GM12878 (cell line): ENCODE results near the gene ENOX1. TPM values are rescaled to one million over a fixed set of nuclear protein-coding genes. Genes with fewer than 3 reads are reported as not detected.

Experiments used
- ATAC-seq: fragments of 200-7000 bp; cut with Tn5 transposase; 3 replicates; pipeline ENCODE4 v1.9.1; 2020; ENCODE audit warnings: mild to moderate bottlenecking, moderate library complexity
- BruUV-seq: library from RNA; stranded (reverse); fragments of 400-500 nt; replicated peaks from 2 replicates; lab custom pipeline; 2021; lab: Mats Ljungman, UMichigan
- CTCF ChIA-PET: fragments of 300-600 bp; sonication (Branson Sonifier 250); formaldehyde crosslinking; extraction: SDS; loops from one replicate; lab custom pipeline; 2021; ENCODE audit warnings: inconsistent platforms; lab: Yijun Ruan, JAX
- POLR2A ChIA-PET: fragments of 350-600 bp; formaldehyde crosslinking; extraction: SDS; loops from one replicate; lab custom pipeline; 2021; ENCODE audit warnings: inconsistent platforms; lab: Charles Lee
- RAD21 ChIA-PET: fragments of 300-600 bp; sonication (Branson Sonifier 250); formaldehyde crosslinking; loops from one replicate; lab custom pipeline; 2023; ENCODE audit warnings: antibody characterized with exemption; ENCODE audit not compliant: unreplicated experiment; lab: Charles Lee
- SMC1A ChIA-PET: fragments of 300-600 bp; sonication (Branson Sonifier 250); formaldehyde crosslinking; loops from one replicate; lab custom pipeline; 2023; ENCODE audit not compliant: unreplicated experiment, uncharacterized antibody; lab: Charles Lee
- DNase-seq: peaks from one replicate; pipeline ENCODE4 v3.0.0-alpha.2; 2011; ENCODE audit warnings: low read depth, low spot score
- FAIRE-seq: peaks from 3 replicates; lab custom pipeline; 2011; peaks lifted over from hg19 to GRCh38; lab: Jason Lieb, UNC
- H2AFZ ChIP-seq: 2 replicates; pipeline ENCODE4 v1.6.0; 2011; ENCODE audit warnings: low read depth, low read length, control low read depth; ENCODE audit not compliant: control insufficient read depth
- H3K27ac ChIP-seq: 2 replicates; pipeline ENCODE4 v1.5.1; 2011; ENCODE audit warnings: control low read depth; ENCODE audit not compliant: control insufficient read depth, insufficient read depth
- H3K27me3 ChIP-seq, 2 experiments: replicated peaks in 1 of 2; 2 replicates each; pipeline versions ENCODE4 v1.6.0 to v1.6.1; 2011; ENCODE audit warnings: low read length in 1 of 2; ENCODE audit not compliant: control insufficient read depth in 2 of 2, insufficient read depth in 2 of 2
- H3K36me3 ChIP-seq, 2 experiments: 2 replicates each; pipeline ENCODE4 v1.5.1; 2011; ENCODE audit warnings: low read length in 1 of 2; ENCODE audit not compliant: control insufficient read depth in 2 of 2, insufficient read depth in 2 of 2
- H3K4me1 ChIP-seq: 2 replicates; pipeline ENCODE4 v1.6.1; 2011; ENCODE audit warnings: mild to moderate bottlenecking, low read length, moderate library complexity, mixed read lengths; ENCODE audit not compliant: control insufficient read depth, insufficient read depth
- H3K4me2 ChIP-seq: 2 replicates; pipeline ENCODE4 v1.6.0; 2011; ENCODE audit warnings: control low read depth; ENCODE audit not compliant: control insufficient read depth, insufficient read depth
- H3K4me3 ChIP-seq: fragments of 200-600 bp; sonication (generic); 2 replicates; pipeline ENCODE4 v1.5.1; 2016
- H3K79me2 ChIP-seq: 2 replicates; pipeline ENCODE4 v1.6.0; 2011; ENCODE audit warnings: low read length; ENCODE audit not compliant: control insufficient read depth, insufficient read depth
- H3K9ac ChIP-seq: 2 replicates; pipeline ENCODE4 v1.8.0; 2011; ENCODE audit warnings: low read length, control low read depth, mixed read lengths; ENCODE audit not compliant: control insufficient read depth, insufficient read depth
- H3K9me3 ChIP-seq: replicated peaks from 3 replicates; pipeline ENCODE4 v1.5.1; 2011; ENCODE audit warnings: mild to moderate bottlenecking, low read length; ENCODE audit not compliant: control insufficient read depth, insufficient read depth
- H4K20me1 ChIP-seq: 2 replicates; pipeline ENCODE4 v1.6.0; 2011; ENCODE audit not compliant: control insufficient read depth, insufficient read depth
- BHLHE40 ChIP-seq, 2 experiments: fragments of 450-650 bp in 1 of 2; IDR thresholded peaks; 2 replicates each; pipeline ENCODE4 v1.6.1; 2011 to 2017; ENCODE audit warnings: low read depth in 2 of 2, borderline replicate concordance in 1 of 2, improper control_type of control experiment in 1 of 2, low read length in 1 of 2, mild to moderate bottlenecking in 1 of 2
- CBX3 ChIP-seq: fragments of 200-600 bp; sonication (generic); IDR thresholded peaks from 2 replicates; pipeline ENCODE4 v1.6.1; 2016; ENCODE audit warnings: low read depth, borderline replicate concordance
- FOXK2 ChIP-seq: fragments of 450-650 bp; IDR thresholded peaks from 2 replicates; pipeline ENCODE4 v1.6.1; 2017; ENCODE audit warnings: mild to moderate bottlenecking, moderate library complexity
- HDGF ChIP-seq: fragments of 450-650 bp; IDR thresholded peaks from 2 replicates; pipeline ENCODE4 v1.6.1; 2016; ENCODE audit warnings: antibody characterized with exemption
- IKZF2 ChIP-seq, 2 experiments: fragments of 450-650 bp; IDR thresholded peaks; 2 replicates each; pipeline ENCODE4 v1.6.1; 2017; ENCODE audit warnings: mild to moderate bottlenecking in 2 of 2, moderate library complexity in 2 of 2
- JUND ChIP-seq: IDR thresholded peaks from 2 replicates; pipeline ENCODE4 v1.6.1; 2012; ENCODE audit warnings: low read depth, mild to moderate bottlenecking, low read length, improper control_type of control experiment, moderate library complexity
- KAT2A ChIP-seq: conservative IDR thresholded peaks from 2 replicates; pipeline ENCODE4 v1.6.1; 2011; ENCODE audit warnings: low read depth, low read length; ENCODE audit not compliant: control insufficient read depth
- MTA2 ChIP-seq: fragments of 450-650 bp; IDR thresholded peaks from 2 replicates; pipeline ENCODE4 v1.6.1; 2016; ENCODE audit warnings: low read depth, mild to moderate bottlenecking, moderate library complexity
- PAX5 ChIP-seq: IDR thresholded peaks from 2 replicates; pipeline ENCODE4 v1.6.1; 2011; ENCODE audit warnings: low read depth, low read length, borderline replicate concordance
- PAX8 ChIP-seq: fragments of 450-650 bp; IDR thresholded peaks from 2 replicates; pipeline ENCODE4 v1.6.1; 2017; ENCODE audit warnings: mild to moderate bottlenecking, moderate library complexity
- SP1 ChIP-seq: IDR thresholded peaks from one replicate; pipeline ENCODE4 v1.6.1; 2011; ENCODE audit warnings: low read depth, low read length
- TBL1XR1 ChIP-seq: IDR thresholded peaks from 2 replicates; pipeline ENCODE4 v1.6.1; 2012; ENCODE audit warnings: low read depth, low read length, improper control_type of control experiment
- TCF3 ChIP-seq: IDR thresholded peaks from 2 replicates; pipeline ENCODE4 v1.6.1; 2012; ENCODE audit warnings: low read depth, mild to moderate bottlenecking, low read length, borderline replicate concordance; ENCODE audit not compliant: insufficient read depth
- YY1 ChIP-seq: IDR thresholded peaks from 2 replicates; pipeline ENCODE4 v1.6.1; 2011; ENCODE audit warnings: low read depth, mild to moderate bottlenecking, low read length
- ZNF24 ChIP-seq: fragments of 450-650 bp; IDR thresholded peaks from 2 replicates; pipeline ENCODE4 v1.6.1; 2017; ENCODE audit warnings: antibody characterized with exemption, mild to moderate bottlenecking
- ZNF384 ChIP-seq: IDR thresholded peaks from 2 replicates; pipeline ENCODE4 v1.6.1; 2012; ENCODE audit warnings: low read depth, mild to moderate bottlenecking, low read length, improper control_type of control experiment, borderline replicate concordance
- ZNF622 ChIP-seq: fragments of 450-650 bp; IDR thresholded peaks from 2 replicates; pipeline ENCODE4 v1.6.1; 2017; ENCODE audit warnings: mild to moderate bottlenecking, inconsistent platforms
- in situ Hi-C: fragments of 300-500 bp; cut with MboI; formaldehyde crosslinking; loops from 9 replicates; pipeline ENCODE4 v1.14.3; 2018; ENCODE audit warnings: mixed read lengths
- intact Hi-C: fragments of 100-400 bp; cut with micrococcal nuclease; formaldehyde crosslinking; loops from one replicate; pipeline ENCODE4 v1.14.2; 2022; ENCODE audit not compliant: unreplicated experiment
- polyA plus RNA-seq, 11 experiments: library from polyadenylated mRNA; depleted of rRNA in 4 of 11; unstranded in 6 of 11; stranded (reverse) in 5 of 11; fragments of >200 nt; fragmentation: Nextera tagmentation in 4 of 11; fragmentation: Illumina TruSeq in 1 of 11; extraction: Ambion mirVana in 4 of 11; extraction: Trizol in 1 of 11; gene quantifications; 1 replicate in 1 of 11; 2 replicates in 10 of 11; pipeline versions ENCODE4 v1.2.1 to v1.2.3, GENCODE V29; 2011 to 2016; ENCODE audit warnings: inconsistent platforms in 2 of 11, missing spikeins in 2 of 11, low read depth in 1 of 11
- total RNA-seq, 4 experiments: library from RNA; depleted of rRNA in 3 of 4; stranded (reverse); fragments of >200 nt in 3 of 4; fragmentation: Illumina TruSeq in 1 of 4; extraction: Trizol in 1 of 4; gene quantifications; 2 replicates each; pipeline versions ENCODE4 v1.2.1 to v1.2.3, GENCODE V29; 2013 to 2021
- TF ChIP-seq, protein P1 (sequence below): IDR thresholded peaks from 2 replicates; pipeline ENCODE4 v1.6.1; 2012; ENCODE audit warnings: low read depth, low read length, improper control_type of control experiment
- TF ChIP-seq, protein P2 (sequence below): fragments of 450-650 bp; IDR thresholded peaks from 2 replicates; pipeline ENCODE4 v1.6.1; 2018; ENCODE audit warnings: borderline replicate concordance, mild to moderate bottlenecking; ENCODE audit not compliant: partially characterized antibody
- TF ChIP-seq, protein P3 (sequence below): fragments of 450-650 bp; IDR thresholded peaks from 2 replicates; pipeline ENCODE4 v1.6.1; 2016; ENCODE audit warnings: mild to moderate bottlenecking, moderate library complexity, borderline replicate concordance

Gene ENOX1
- total and polyA plus RNA-seq, 10 of the 15 experiments (the other 5 are each of a cell fraction or from before 2014, with no cell fraction given): 0.11 to 0.26 (median 0.15) TPM

DNA sequence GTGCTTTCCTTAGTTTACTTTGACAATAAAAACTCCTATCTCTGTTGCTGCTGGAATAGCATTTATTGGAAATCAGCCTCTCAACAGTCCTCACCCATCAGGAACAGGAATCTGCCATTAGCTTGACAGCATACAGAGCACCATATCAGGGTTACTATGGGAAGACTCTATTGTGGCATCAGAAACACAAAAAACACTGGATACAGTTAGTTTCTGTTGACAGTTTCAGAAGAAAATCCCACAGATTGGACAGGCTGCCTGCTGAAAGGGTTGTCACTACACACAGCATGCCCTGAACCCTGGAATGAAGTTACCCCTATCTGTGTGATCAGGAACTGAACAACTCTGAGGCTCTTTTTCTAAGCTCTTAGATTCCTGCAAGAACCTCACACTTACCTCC, 172.7 kb downstream of the ENOX1 start:
- POLR2A ChIA-PET: interaction anchor here (0.6 kb wide), 1 partner anchor 153 kb away, joined by 3 read pairs; no protein-coding TSS in a partner anchor

More for the DNA sequence above, 172.7 kb downstream of the ENOX1 start:
- H3K9me3 ChIP-seq: no peaks in the 10 kb centered on the region
- no peak for TF ChIP-seq JUND
- TF ChIP-seq IKZF2 (IDR thresholded peaks at IDR 0.05): no peak
- TF ChIP-seq ZNF384: no peak
- no peak for TF ChIP-seq KAT2A
- TF ChIP-seq ZNF24: no peak
- no peak for TF ChIP-seq PAX5
- no peak for TF ChIP-seq BHLHE40 (IDR thresholded peaks at IDR 0.05; ENCODE audit: borderline replicate concordance in 1 of 2, low read depth in 2 of 2, low read length in 1 of 2)
- TF ChIP-seq HDGF: no peak
- no peak for TF ChIP-seq MTA2
- TF ChIP-seq YY1: no peak
- no peak for TF ChIP-seq ZNF622
- TF ChIP-seq, protein P1, sequence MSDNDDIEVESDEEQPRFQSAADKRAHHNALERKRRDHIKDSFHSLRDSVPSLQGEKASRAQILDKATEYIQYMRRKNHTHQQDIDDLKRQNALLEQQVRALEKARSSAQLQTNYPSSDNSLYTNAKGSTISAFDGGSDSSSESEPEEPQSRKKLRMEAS: no peak
- TF ChIP-seq SP1: no peak
- TF ChIP-seq, protein P2, sequence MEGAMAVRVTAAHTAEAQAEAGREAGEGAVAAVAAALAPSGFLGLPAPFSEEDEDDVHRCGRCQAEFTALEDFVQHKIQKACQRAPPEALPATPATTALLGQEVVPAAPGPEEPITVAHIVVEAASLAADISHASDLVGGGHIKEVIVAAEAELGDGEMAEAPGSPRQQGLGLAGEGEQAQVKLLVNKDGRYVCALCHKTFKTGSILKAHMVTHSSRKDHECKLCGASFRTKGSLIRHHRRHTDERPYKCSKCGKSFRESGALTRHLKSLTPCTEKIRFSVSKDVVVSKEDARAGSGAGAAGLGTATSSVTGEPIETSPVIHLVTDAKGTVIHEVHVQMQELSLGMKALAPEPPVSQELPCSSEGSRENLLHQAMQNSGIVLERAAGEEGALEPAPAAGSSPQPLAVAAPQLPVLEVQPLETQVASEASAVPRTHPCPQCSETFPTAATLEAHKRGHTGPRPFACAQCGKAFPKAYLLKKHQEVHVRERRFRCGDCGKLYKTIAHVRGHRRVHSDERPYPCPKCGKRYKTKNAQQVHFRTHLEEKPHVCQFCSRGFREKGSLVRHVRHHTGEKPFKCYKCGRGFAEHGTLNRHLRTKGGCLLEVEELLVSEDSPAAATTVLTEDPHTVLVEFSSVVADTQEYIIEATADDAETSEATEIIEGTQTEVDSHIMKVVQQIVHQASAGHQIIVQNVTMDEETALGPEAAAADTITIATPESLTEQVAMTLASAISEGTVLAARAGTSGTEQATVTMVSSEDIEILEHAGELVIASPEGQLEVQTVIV: no peak
- no peak for TF ChIP-seq TBL1XR1
- no peak for TF ChIP-seq CBX3
- TF ChIP-seq TCF3: no peak
- no peak for TF ChIP-seq FOXK2
- TF ChIP-seq, protein P3, sequence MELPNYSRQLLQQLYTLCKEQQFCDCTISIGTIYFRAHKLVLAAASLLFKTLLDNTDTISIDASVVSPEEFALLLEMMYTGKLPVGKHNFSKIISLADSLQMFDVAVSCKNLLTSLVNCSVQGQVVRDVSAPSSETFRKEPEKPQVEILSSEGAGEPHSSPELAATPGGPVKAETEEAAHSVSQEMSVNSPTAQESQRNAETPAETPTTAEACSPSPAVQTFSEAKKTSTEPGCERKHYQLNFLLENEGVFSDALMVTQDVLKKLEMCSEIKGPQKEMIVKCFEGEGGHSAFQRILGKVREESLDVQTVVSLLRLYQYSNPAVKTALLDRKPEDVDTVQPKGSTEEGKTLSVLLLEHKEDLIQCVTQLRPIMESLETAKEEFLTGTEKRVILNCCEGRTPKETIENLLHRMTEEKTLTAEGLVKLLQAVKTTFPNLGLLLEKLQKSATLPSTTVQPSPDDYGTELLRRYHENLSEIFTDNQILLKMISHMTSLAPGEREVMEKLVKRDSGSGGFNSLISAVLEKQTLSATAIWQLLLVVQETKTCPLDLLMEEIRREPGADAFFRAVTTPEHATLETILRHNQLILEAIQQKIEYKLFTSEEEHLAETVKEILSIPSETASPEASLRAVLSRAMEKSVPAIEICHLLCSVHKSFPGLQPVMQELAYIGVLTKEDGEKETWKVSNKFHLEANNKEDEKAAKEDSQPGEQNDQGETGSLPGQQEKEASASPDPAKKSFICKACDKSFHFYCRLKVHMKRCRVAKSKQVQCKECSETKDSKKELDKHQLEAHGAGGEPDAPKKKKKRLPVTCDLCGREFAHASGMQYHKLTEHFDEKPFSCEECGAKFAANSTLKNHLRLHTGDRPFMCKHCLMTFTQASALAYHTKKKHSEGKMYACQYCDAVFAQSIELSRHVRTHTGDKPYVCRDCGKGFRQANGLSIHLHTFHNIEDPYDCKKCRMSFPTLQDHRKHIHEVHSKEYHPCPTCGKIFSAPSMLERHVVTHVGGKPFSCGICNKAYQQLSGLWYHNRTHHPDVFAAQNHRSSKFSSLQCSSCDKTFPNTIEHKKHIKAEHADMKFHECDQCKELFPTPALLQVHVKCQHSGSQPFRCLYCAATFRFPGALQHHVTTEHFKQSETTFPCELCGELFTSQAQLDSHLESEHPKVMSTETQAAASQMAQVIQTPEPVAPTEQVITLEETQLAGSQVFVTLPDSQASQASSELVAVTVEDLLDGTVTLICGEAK: no peak
- no peak for TF ChIP-seq PAX8
- TF ChIP-seq, all 136 proteins: peak for 0
- Histone ChIP-seq H4K20me1 (no peaks in the 10 kb centered on the region), H3K4me2 (no peak overlapping the region), H3K27me3 (no peaks in the 10 kb centered on the region), H3K36me3 (no peaks in the 10 kb centered on the region), H3K79me2 (no peaks in the 10 kb centered on the region), H3K4me3 (no peak overlapping the region), H3K9ac (no peak overlapping the region), H3K27ac (no peak overlapping the region), H3K4me1 (no peaks in the 10 kb centered on the region), H2AFZ (no peak overlapping the region)
- ChIA-PET RAD21 (interaction anchor here (0.6 kb wide), 1 partner anchor 777 kb away, joined by 3 read pairs; no protein-coding TSS in a partner anchor), SMC1A (no interaction called here), CTCF (interaction anchor here (0.6 kb wide), 1 partner anchor 311 kb away, joined by 3 read pairs; no protein-coding TSS in a partner anchor)
- ATAC-seq: no peak
- DNase-seq: no peak
- intact Hi-C loops (no loop called here), in situ Hi-C loops (no loop called here)
- BruUV-seq: no TSS peak
- no peak for FAIRE-seq
